Stimulated activated CD8-positive, alpha-beta memory T cell treated with anti-CD3 and anti-CD28 coated beads, Interleukin-12 subunit alpha, Interleukin-12 subunit beta, amount 100 ng/mL, for 24 hours (primary cell): ENCODE measurements around the gene BTBD19.
"Not testable (repeated sequence)": the region's sequence is repeated elsewhere in the genome, so short reads cannot be mapped to it uniquely, and the experiment has no call there.

ENCODE experiments used
- DNase-seq: peaks from one replicate; pipeline ENCODE4 v3.0.0-alpha.2; 2020; ENCODE audit errors: extremely low read depth

BTBD19 gene

GRCh38 chr1:44808063-44808937 is at the start of gene BTBD19:
TSS of gene BTBD19 (plus strand) at chr1:44808523. CDS start at chr1:44808821, 298 bp downstream.
- no peak for DNase-seq

GRCh38 chr1:44759077-44759476 is 49.2 kb upstream of the BTBD19 start:
- DNase-seq, result no peak

- DNase-seq, result no peak
Observed at GRCh38 chr1:44760876-44761275, 47.4 kb upstream of the BTBD19 start.

- DNase-seq, result not testable (repeated sequence)
Observed at GRCh38 chr1:44766421-44766820, 41.9 kb upstream of the BTBD19 start.

- peak; percentile 86 for DNase-seq
Observed at GRCh38 chr1:44775078-44775929, 33.0 kb upstream of the BTBD19 start, which contains the start of gene RPS8. TSS of gene RPS8 (plus strand) at chr1:44775540. CDS start at chr1:44775597, 57 bp downstream.

GRCh38 chr1:44775930-44776729 is 32.2 kb upstream of the BTBD19 start:
- no peak for DNase-seq

GRCh38 chr1:44776730-44777068 is 31.6 kb upstream of the BTBD19 start:
- no peak for DNase-seq

- no peak for DNase-seq
Observed at GRCh38 chr1:44777547-44777946, 30.8 kb upstream of the BTBD19 start.

- no peak for DNase-seq
Observed at GRCh38 chr1:44777969-44778635, 30.2 kb upstream of the BTBD19 start.

GRCh38 chr1:44778705-44779576 is 29.4 kb upstream of the BTBD19 start:
- DNase-seq, result no peak

GRCh38 chr1:44780583-44781121 is 27.7 kb upstream of the BTBD19 start:
- no peak for DNase-seq

- DNase-seq, result no peak
Observed at GRCh38 chr1:44783697-44784093, 24.6 kb upstream of the BTBD19 start.

- DNase-seq, result no peak
Observed at GRCh38 chr1:44784094-44785028, 24.0 kb upstream of the BTBD19 start.

- no peak for DNase-seq
Observed at GRCh38 chr1:44785029-44785380, 23.3 kb upstream of the BTBD19 start.

- DNase-seq, result no peak
Observed at GRCh38 chr1:44785501-44786137, 22.7 kb upstream of the BTBD19 start.

- no peak for DNase-seq
Observed at GRCh38 chr1:44786138-44786840, 22.0 kb upstream of the BTBD19 start.

- DNase-seq, result no peak
Observed at GRCh38 chr1:44786841-44787426, 21.4 kb upstream of the BTBD19 start.
